ENCODE data around the gene KDM4B. TPM values are rescaled to one million over a fixed set of nuclear protein-coding genes. Genes with fewer than 3 reads are reported as not detected.

Gene KDM4B
- total RNA-seq, 4 donors from 2014 or later, result 28.7 to 75.1 (median 46.1) TPM

- Histone ChIP-seq H3K9me3 (peaks cover 0 to 20% (median 7%) of the 10 kb centered on the region in 4 donors), H3K27me3 (no peaks in the 10 kb centered on the region), H3K4me1 (no peaks in the 10 kb centered on the region), H3K4me3 (no peak overlapping the region), H3K27ac (no peak overlapping the region), H3K36me3 (peaks cover 0 to 33% (median 0%) of the 10 kb centered on the region in 3 donors)
- no peak for TF ChIP-seq POLR2A (IDR thresholded peaks at IDR 0.05)
- TF ChIP-seq, protein P1, sequence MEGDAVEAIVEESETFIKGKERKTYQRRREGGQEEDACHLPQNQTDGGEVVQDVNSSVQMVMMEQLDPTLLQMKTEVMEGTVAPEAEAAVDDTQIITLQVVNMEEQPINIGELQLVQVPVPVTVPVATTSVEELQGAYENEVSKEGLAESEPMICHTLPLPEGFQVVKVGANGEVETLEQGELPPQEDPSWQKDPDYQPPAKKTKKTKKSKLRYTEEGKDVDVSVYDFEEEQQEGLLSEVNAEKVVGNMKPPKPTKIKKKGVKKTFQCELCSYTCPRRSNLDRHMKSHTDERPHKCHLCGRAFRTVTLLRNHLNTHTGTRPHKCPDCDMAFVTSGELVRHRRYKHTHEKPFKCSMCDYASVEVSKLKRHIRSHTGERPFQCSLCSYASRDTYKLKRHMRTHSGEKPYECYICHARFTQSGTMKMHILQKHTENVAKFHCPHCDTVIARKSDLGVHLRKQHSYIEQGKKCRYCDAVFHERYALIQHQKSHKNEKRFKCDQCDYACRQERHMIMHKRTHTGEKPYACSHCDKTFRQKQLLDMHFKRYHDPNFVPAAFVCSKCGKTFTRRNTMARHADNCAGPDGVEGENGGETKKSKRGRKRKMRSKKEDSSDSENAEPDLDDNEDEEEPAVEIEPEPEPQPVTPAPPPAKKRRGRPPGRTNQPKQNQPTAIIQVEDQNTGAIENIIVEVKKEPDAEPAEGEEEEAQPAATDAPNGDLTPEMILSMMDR (IDR thresholded peaks at IDR 0.05), result no peak
- DNase-seq, result no peak
Measured at GRCh38 chr19:5101871-5102270, 133.0 kb downstream of the KDM4B start.

DNA sequence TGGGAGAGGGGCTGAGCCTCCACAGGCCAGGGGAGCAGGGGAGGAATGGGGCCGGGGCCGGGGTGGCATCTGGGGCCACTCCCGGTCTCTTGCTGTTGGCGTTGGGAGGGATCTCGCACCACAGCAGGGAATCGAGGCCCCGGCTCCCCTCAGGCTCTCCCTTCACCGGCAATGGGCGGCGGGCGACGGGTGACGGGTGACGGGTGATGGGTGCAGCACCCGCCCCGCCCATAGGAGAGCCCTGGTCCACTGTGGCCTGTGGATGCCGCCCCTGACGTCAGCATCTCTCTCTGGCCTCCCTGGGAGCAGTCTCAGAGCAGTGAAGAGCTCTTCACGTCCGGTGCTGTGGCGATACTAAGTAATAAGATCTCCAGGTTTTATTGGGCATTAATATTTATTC is 133.6 kb downstream of the KDM4B start:
- H3K4me1 ChIP-seq, result no peaks in the 10 kb centered on the region
- TF ChIP-seq, protein P1 (IDR thresholded peaks at IDR 0.05), result no peak
- no peak for TF ChIP-seq POLR2A (IDR thresholded peaks at IDR 0.05)
- H3K36me3 ChIP-seq, result peaks cover 0 to 27% (median 0%) of the 10 kb centered on the region in 3 donors
- DNase-seq, result no peak
- H3K4me3 ChIP-seq, result no peak overlapping the region
- H3K27me3 ChIP-seq, result no peaks in the 10 kb centered on the region
- no peak overlapping the region for H3K27ac ChIP-seq
- H3K9me3 ChIP-seq, result peaks cover 0 to 20% (median 7%) of the 10 kb centered on the region in 4 donors

- Histone ChIP-seq H3K27me3 (no peaks in the 10 kb centered on the region), H3K9me3 (peaks cover 0 to 16% (median 7%) of the 10 kb centered on the region in 4 donors), H3K4me3 (no peak overlapping the region), H3K36me3 (peaks cover 0 to 23% (median 0%) of the 10 kb centered on the region in 3 donors), H3K27ac (no peak overlapping the region), H3K4me1 (no peaks in the 10 kb centered on the region)
- DNase-seq, result no peak
- TF ChIP-seq POLR2A (IDR thresholded peaks at IDR 0.05), result no peak
- TF ChIP-seq, protein P1 (IDR thresholded peaks at IDR 0.05), result no peak
Measured at GRCh38 chr19:5103061-5103701, 134.3 kb downstream of the KDM4B start.

GRCh38 chr19:5103812-5104410 is 135.0 kb downstream of the KDM4B start:
- Histone ChIP-seq H3K27me3 (no peaks in the 10 kb centered on the region), H3K4me1 (no peaks in the 10 kb centered on the region), H3K27ac (no peak overlapping the region), H3K36me3 (peaks cover 0 to 16% (median 0%) of the 10 kb centered on the region in 3 donors), H3K4me3 (no peak overlapping the region), H3K9me3 (peaks cover 0 to 13% (median 6%) of the 10 kb centered on the region in 4 donors)
- TF ChIP-seq, protein P1 (IDR thresholded peaks at IDR 0.05), result no peak
- DNase-seq, result no peak

DNA sequence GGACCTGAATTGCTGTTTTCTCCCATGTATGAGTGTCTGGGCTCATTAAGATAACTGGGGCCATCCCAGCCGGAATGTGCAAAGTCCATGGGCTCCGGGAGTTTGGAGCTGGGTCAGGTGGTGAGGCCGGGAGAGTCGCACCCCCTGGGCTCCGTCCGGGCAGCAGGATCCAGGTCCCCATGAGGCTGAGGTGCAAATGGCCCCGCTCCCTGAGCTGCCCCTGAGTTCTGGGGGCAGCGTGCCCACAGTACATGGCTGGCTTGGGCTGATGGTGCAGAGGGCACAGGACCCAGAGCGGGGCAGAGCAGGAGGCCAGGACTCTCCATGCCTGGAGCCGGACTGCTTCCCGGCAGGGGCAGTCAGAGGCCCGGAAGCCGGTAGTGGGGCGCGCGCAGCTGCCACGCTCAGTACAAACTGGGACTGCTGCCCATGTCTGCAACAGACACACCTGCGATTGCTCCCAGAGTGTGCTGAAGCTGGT is 136.0 kb downstream of the KDM4B start:
- TF ChIP-seq, protein P1 (IDR thresholded peaks at IDR 0.05), result no peak
- TF ChIP-seq POLR2A (IDR thresholded peaks at IDR 0.05), result no peak
- Histone ChIP-seq H3K27ac (no peak overlapping the region), H3K4me3 (no peak overlapping the region), H3K4me1 (no peaks in the 10 kb centered on the region), H3K36me3 (peaks cover 0 to 9% (median 0%) of the 10 kb centered on the region in 3 donors), H3K27me3 (no peaks in the 10 kb centered on the region), H3K9me3 (peaks cover 0 to 3% (median 1%) of the 10 kb centered on the region in 4 donors)
- no peak for DNase-seq

Measured in Peyer's patch (tissue), 4 donors.